ENCODE measurements around the gene ST7. TPM values are rescaled to one million over a fixed set of nuclear protein-coding genes. Genes with fewer than 3 reads are reported as not detected.

Gene ST7
- total and polyA plus RNA-seq, 2 of the 13 experiments (the other 11 are each of a cell fraction or from before 2014, with no cell fraction given): 17.3 to 23.5 TPM

- TF ChIP-seq TRIM22 (IDR thresholded peaks at IDR 0.05) (no peak), TFDP1 (CRISPR knock-in tag; IDR thresholded peaks at IDR 0.05; ENCODE audit: borderline replicate concordance) (no peak), NCOA2 (CRISPR knock-in tag; IDR thresholded peaks at IDR 0.05) (no peak), CREB1 (IDR thresholded peaks at IDR 0.05) (no peak), CREB1 (CRISPR knock-in tag; IDR thresholded peaks at IDR 0.05) (0 out of 2 replicates have a peak, but pooled peaks have one; percentile 45), ZNF468 (CRISPR knock-in tag; IDR thresholded peaks at IDR 0.05) (no peak), SOX6 (IDR thresholded peaks at IDR 0.05) (no peak), SOX6 (CRISPR knock-in tag; IDR thresholded peaks at IDR 0.05) (peak; percentile 73; the same call in 1 of the 2 replicates), CEBPG (CRISPR knock-in tag; IDR thresholded peaks at IDR 0.05) (peak; percentile 55), EED (CRISPR knock-in tag; IDR thresholded peaks at IDR 0.05) (no peak), ISL2 (CRISPR knock-in tag; IDR thresholded peaks at IDR 0.05) (peak; percentile 60), LCORL (IDR thresholded peaks at IDR 0.05) (peak; percentile 48; the same call in 1 of the 2 replicates), LCORL (CRISPR knock-in tag; IDR thresholded peaks at IDR 0.05) (no peak), HNF1A (IDR thresholded peaks at IDR 0.05; ENCODE audit: low read depth) (no peak), HNF1A (CRISPR knock-in tag; IDR thresholded peaks at IDR 0.05; ENCODE audit: borderline replicate concordance) (no peak), SOX5 (CRISPR knock-in tag; IDR thresholded peaks at IDR 0.05; ENCODE audit: borderline replicate concordance) (no peak), PHF5A (CRISPR knock-in tag; IDR thresholded peaks at IDR 0.05; ENCODE audit: low read depth, unreplicated experiment) (no peak), KAT2B (IDR thresholded peaks at IDR 0.05; ENCODE audit: borderline replicate concordance, low read depth, low read length) (peak; percentile 88), REST (IDR thresholded peaks at IDR 0.05; ENCODE audit: borderline replicate concordance in 1 of 2, low read depth in 1 of 2, low read length in 2 of 2) (0 out of 4 replicates have a peak, but pooled peaks of 1 of the 2 experiments have one; percentile 16), ZNF557 (CRISPR knock-in tag; IDR thresholded peaks at IDR 0.05) (no peak), ZNF556 (CRISPR knock-in tag; IDR thresholded peaks at IDR 0.05; ENCODE audit: borderline replicate concordance) (no peak)
These were observed 124.4 kb downstream of the ST7 start (continued) for GRCh38 chr7:117077658-117078057.
